ENCODE results near the gene XYLB.

Gene XYLB

DNA sequence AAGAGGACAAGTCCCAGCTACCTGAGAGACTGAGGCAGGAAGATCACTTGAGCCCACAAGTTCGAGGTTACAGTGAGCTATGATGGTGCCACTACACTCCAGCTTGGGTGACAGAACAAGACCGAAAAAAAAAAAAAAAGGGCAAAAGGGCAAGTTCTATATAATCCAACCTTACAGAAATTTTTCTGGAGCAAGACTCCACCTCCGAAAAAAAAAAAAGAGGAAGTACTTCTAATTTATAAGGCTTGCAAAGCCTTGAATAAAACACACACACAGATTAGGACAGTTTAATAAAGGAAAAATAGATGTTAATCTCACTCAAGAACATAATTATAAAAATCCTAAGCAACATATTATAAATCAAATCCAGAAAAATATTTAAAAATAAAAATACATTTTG lies 14.4 kb upstream of the XYLB start:
- Histone ChIP-seq H3K4me3 (ENCODE audit: insufficient read depth in 1 of 2, low read depth in 1 of 2, low read length in 2 of 2) (no peak overlapping the region), H3K18ac (ENCODE audit: low read depth in 1 of 2, low read length in 2 of 2) (no peak overlapping the region), H4K8ac (ENCODE audit: low read length) (no peak overlapping the region), H2BK120ac (ENCODE audit: low read depth, low read length) (no peak overlapping the region), H2AK5ac (ENCODE audit: low read length, severe bottlenecking) (no peak overlapping the region), H3K36me3 (ENCODE audit: control insufficient read depth in 1 of 2, insufficient read depth in 2 of 2, low read depth in 1 of 2, low read length in 2 of 2) (no peaks in the 10 kb centered on the region), H3K27ac (ENCODE audit: low read length, poor library complexity, severe bottlenecking) (no peak overlapping the region), H3K4me1 (ENCODE audit: control insufficient read depth, insufficient read depth, low read depth, low read length) (no peaks in the 10 kb centered on the region), H2BK12ac (ENCODE audit: low read length in 2 of 2) (no peak overlapping the region), H3K27me3 (ENCODE audit: control insufficient read depth in 1 of 2, insufficient read depth in 1 of 2, low read length in 2 of 2) (peaks cover 0 to 8% of the 10 kb centered on the region in 2 experiments), H2AFZ (ENCODE audit: low read depth, low read length) (no peak overlapping the region), H4K91ac (ENCODE audit: low read length) (no peak overlapping the region), H3K23ac (ENCODE audit: low read length in 2 of 2) (no peak overlapping the region), H3K4me2 (ENCODE audit: low read length, poor library complexity, severe bottlenecking) (no peak overlapping the region), H3K9ac (ENCODE audit: low read length) (no peak overlapping the region), H2BK15ac (ENCODE audit: low read depth, poor library complexity, severe bottlenecking) (no peak overlapping the region), H3K9me3 (ENCODE audit: control insufficient read depth, low read length) (peaks cover 3% of the 10 kb centered on the region), H3K14ac (ENCODE audit: low read length in 2 of 2) (no peak overlapping the region), H2BK5ac (ENCODE audit: low read depth, low read length, poor library complexity, severe bottlenecking) (no peak overlapping the region), H3K79me1 (replicated peaks; ENCODE audit: low read length, poor library complexity, severe bottlenecking) (no peaks in the 10 kb centered on the region), H3K4ac (ENCODE audit: low read depth in 1 of 2, low read length in 2 of 2) (no peak overlapping the region)
- DNase-seq: no peak
- WGBS: 86% methylated on average over 1 of the region's 3 CpGs

DNA sequence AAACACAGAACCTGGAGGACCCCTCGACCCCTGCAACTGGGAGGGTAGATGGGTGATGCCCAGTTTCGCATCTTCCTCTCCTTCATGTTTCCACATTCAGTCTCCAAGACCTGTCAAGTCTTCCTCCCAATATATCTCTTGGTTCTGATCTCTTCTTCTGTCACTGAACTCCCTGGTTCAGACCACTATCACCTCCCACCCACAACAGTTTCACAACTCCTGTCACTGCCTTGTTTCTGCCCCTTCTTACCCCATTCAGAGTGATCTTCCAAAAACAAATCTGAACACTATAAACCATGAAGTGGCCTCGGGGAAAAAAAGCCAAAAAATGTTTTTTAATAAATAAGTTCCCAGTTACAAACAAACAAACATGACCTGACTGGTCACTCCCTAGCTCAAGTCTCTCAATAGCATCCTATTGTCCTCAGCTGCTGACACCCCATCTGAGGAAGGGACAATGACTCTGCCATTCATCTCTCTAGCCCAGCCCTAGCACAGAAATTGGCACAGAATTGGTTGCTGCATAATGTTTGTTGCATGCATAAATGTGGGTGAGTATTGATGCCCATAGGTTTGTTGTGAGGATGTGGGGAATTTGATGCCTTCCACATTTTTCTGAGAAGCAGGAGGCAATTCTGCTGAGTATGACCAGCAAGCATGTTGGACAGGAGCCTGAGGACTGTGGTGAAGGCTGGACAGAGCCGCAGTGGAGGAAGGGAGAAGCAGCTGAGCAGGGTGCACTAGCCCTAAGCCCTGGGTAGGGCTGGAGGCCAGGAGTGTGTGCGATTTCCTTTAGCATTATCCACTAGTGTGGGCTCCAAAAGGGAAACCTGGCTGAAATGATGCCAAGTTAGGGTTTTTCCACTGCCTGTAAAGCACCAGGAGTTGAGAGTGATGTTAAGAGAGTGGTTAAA lies 12.2 kb upstream of the XYLB start:
- Histone ChIP-seq H2BK5ac (ENCODE audit: low read depth, low read length, poor library complexity, severe bottlenecking) (no peak overlapping the region), H3K4me1 (ENCODE audit: control insufficient read depth, insufficient read depth, low read depth, low read length) (no peaks in the 10 kb centered on the region), H4K91ac (ENCODE audit: low read length) (no peak overlapping the region), H3K18ac (ENCODE audit: low read depth in 1 of 2, low read length in 2 of 2) (no peak overlapping the region), H2BK12ac (ENCODE audit: low read length in 2 of 2) (no peak overlapping the region), H2BK15ac (ENCODE audit: low read depth, poor library complexity, severe bottlenecking) (no peak overlapping the region), H2AK5ac (ENCODE audit: low read length, severe bottlenecking) (no peak overlapping the region), H3K4me3 (ENCODE audit: insufficient read depth in 1 of 2, low read depth in 1 of 2, low read length in 2 of 2) (no peak overlapping the region), H3K4ac (ENCODE audit: low read depth in 1 of 2, low read length in 2 of 2) (no peak overlapping the region), H3K4me2 (ENCODE audit: low read length, poor library complexity, severe bottlenecking) (no peak overlapping the region), H3K36me3 (ENCODE audit: control insufficient read depth in 1 of 2, insufficient read depth in 2 of 2, low read depth in 1 of 2, low read length in 2 of 2) (no peaks in the 10 kb centered on the region), H4K8ac (ENCODE audit: low read length) (no peak overlapping the region), H3K27ac (ENCODE audit: low read length, poor library complexity, severe bottlenecking) (no peak overlapping the region), H3K9me3 (ENCODE audit: control insufficient read depth, low read length) (no peaks in the 10 kb centered on the region), H3K9ac (ENCODE audit: low read length) (no peak overlapping the region), H3K14ac (ENCODE audit: low read length in 2 of 2) (no peak overlapping the region), H3K23ac (ENCODE audit: low read length in 2 of 2) (no peak overlapping the region), H3K27me3 (ENCODE audit: control insufficient read depth in 1 of 2, insufficient read depth in 1 of 2, low read length in 2 of 2) (peaks cover 0 to 8% of the 10 kb centered on the region in 2 experiments), H2BK120ac (ENCODE audit: low read depth, low read length) (no peak overlapping the region), H2AFZ (ENCODE audit: low read depth, low read length) (no peak overlapping the region), H3K79me1 (replicated peaks; ENCODE audit: low read length, poor library complexity, severe bottlenecking) (no peaks in the 10 kb centered on the region)
- 84% methylated on average over 5 of the region's 5 CpGs for WGBS
- no peak for DNase-seq

DNA sequence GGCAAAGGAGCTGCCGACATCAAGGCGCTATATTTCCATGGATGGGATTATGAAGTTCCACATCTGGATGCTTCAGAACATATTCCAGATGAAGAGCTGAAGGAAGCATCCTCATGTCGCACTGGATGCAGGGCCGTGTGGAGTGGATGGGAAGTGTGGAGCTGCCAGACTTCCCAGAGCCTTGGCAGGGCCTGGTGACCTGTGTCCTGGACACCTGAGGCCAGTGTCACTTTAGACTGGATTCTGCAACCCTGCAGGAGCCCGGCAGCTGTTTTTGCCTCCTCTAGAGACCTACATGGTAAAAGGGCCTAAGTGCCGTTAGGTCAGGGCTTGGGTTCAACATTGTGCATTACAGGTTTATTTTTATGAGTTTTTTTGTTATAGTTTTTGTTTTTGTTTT lies 11.3 kb upstream of the XYLB start:
- H3K4me1 ChIP-seq (ENCODE audit: control insufficient read depth, insufficient read depth, low read depth, low read length): no peaks in the 10 kb centered on the region
- H2AFZ ChIP-seq (ENCODE audit: low read depth, low read length): no peak overlapping the region
- DNase-seq: no peak
- peaks cover 0 to 8% of the 10 kb centered on the region in 2 experiments for H3K27me3 ChIP-seq (ENCODE audit: control insufficient read depth in 1 of 2, insufficient read depth in 1 of 2, low read length in 2 of 2)
- no peaks in the 10 kb centered on the region for H3K36me3 ChIP-seq (ENCODE audit: control insufficient read depth in 1 of 2, insufficient read depth in 2 of 2, low read depth in 1 of 2, low read length in 2 of 2)
- H2BK15ac ChIP-seq (ENCODE audit: low read depth, poor library complexity, severe bottlenecking): no peak overlapping the region
- H2AK5ac ChIP-seq (ENCODE audit: low read length, severe bottlenecking): no peak overlapping the region
- H3K14ac ChIP-seq (ENCODE audit: low read length in 2 of 2): no peak overlapping the region
- no peak overlapping the region for H3K9ac ChIP-seq (ENCODE audit: low read length)
- H3K4me2 ChIP-seq (ENCODE audit: low read length, poor library complexity, severe bottlenecking): no peak overlapping the region
- H3K23ac ChIP-seq (ENCODE audit: low read length in 2 of 2): no peak overlapping the region
- no peak overlapping the region for H3K27ac ChIP-seq (ENCODE audit: low read length, poor library complexity, severe bottlenecking)
- no peaks in the 10 kb centered on the region for H3K9me3 ChIP-seq (ENCODE audit: control insufficient read depth, low read length)
- no peak overlapping the region for H2BK12ac ChIP-seq (ENCODE audit: low read length in 2 of 2)
- H4K8ac ChIP-seq (ENCODE audit: low read length): no peak overlapping the region
- H4K91ac ChIP-seq (ENCODE audit: low read length): no peak overlapping the region
- H2BK5ac ChIP-seq (ENCODE audit: low read depth, low read length, poor library complexity, severe bottlenecking): no peak overlapping the region
- 76% methylated on average over 6 of the region's 6 CpGs for WGBS
- no peak overlapping the region for H3K18ac ChIP-seq (ENCODE audit: low read depth in 1 of 2, low read length in 2 of 2)
- H3K4ac ChIP-seq (ENCODE audit: low read depth in 1 of 2, low read length in 2 of 2): no peak overlapping the region
- H3K79me1 ChIP-seq (replicated peaks; ENCODE audit: low read length, poor library complexity, severe bottlenecking): no peaks in the 10 kb centered on the region
- H2BK120ac ChIP-seq (ENCODE audit: low read depth, low read length): no peak overlapping the region
- no peak overlapping the region for H3K4me3 ChIP-seq (ENCODE audit: insufficient read depth in 1 of 2, low read depth in 1 of 2, low read length in 2 of 2)

DNA sequence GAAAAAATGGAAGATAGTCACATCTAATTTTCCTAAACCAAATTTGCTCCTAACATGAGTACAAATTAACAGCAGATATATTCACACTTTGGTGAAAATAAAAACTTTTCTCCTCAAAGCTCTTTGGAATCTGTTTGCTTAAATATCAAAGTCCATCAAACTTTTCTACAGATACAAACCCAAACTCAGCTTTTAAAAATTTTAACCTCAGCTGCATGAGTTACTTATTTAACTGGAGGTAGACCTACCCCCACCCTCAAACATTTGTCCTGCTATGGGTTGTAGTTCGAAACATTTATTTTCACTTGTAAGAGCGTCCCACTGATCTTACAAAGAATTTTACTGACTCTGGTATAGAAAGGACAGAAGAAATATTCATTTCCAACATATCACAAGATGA lies 8.9 kb upstream of the XYLB start:
- H3K18ac ChIP-seq (ENCODE audit: low read depth in 1 of 2, low read length in 2 of 2): no peak overlapping the region
- H3K27ac ChIP-seq (ENCODE audit: low read length, poor library complexity, severe bottlenecking): no peak overlapping the region
- no peak overlapping the region for H4K91ac ChIP-seq (ENCODE audit: low read length)
- H3K4me3 ChIP-seq (ENCODE audit: insufficient read depth in 1 of 2, low read depth in 1 of 2, low read length in 2 of 2): no peak overlapping the region
- no peak overlapping the region for H2BK15ac ChIP-seq (ENCODE audit: low read depth, poor library complexity, severe bottlenecking)
- no peak overlapping the region for H3K14ac ChIP-seq (ENCODE audit: low read length in 2 of 2)
- no peak overlapping the region for H2AK5ac ChIP-seq (ENCODE audit: low read length, severe bottlenecking)
- no peak overlapping the region for H2BK120ac ChIP-seq (ENCODE audit: low read depth, low read length)
- no peak overlapping the region for H2BK5ac ChIP-seq (ENCODE audit: low read depth, low read length, poor library complexity, severe bottlenecking)
- peaks cover 0 to 8% of the 10 kb centered on the region in 2 experiments for H3K27me3 ChIP-seq (ENCODE audit: control insufficient read depth in 1 of 2, insufficient read depth in 1 of 2, low read length in 2 of 2)
- H3K4me1 ChIP-seq (ENCODE audit: control insufficient read depth, insufficient read depth, low read depth, low read length): no peaks in the 10 kb centered on the region
- no peak overlapping the region for H3K23ac ChIP-seq (ENCODE audit: low read length in 2 of 2)
- no peak overlapping the region for H4K8ac ChIP-seq (ENCODE audit: low read length)
- no peak overlapping the region for H3K4me2 ChIP-seq (ENCODE audit: low read length, poor library complexity, severe bottlenecking)
- no peaks in the 10 kb centered on the region for H3K9me3 ChIP-seq (ENCODE audit: control insufficient read depth, low read length)
- no peak for DNase-seq
- WGBS: no CpG with 5 or more reads among the region's 2 CpGs
- H2AFZ ChIP-seq (ENCODE audit: low read depth, low read length): no peak overlapping the region
- H2BK12ac ChIP-seq (ENCODE audit: low read length in 2 of 2): no peak overlapping the region
- no peak overlapping the region for H3K9ac ChIP-seq (ENCODE audit: low read length)
- H3K79me1 ChIP-seq (replicated peaks; ENCODE audit: low read length, poor library complexity, severe bottlenecking): no peaks in the 10 kb centered on the region
- H3K4ac ChIP-seq (ENCODE audit: low read depth in 1 of 2, low read length in 2 of 2): no peak overlapping the region
- H3K36me3 ChIP-seq (ENCODE audit: control insufficient read depth in 1 of 2, insufficient read depth in 2 of 2, low read depth in 1 of 2, low read length in 2 of 2): no peaks in the 10 kb centered on the region
